DMS79 (cell line): Measurements from ENCODE around the gene TIMM10B.

Experiments
- DNase-seq: peaks from one replicate; lab custom pipeline; 2025; lab: John Stamatoyannopoulos, UW

The TIMM10B gene, protein sequence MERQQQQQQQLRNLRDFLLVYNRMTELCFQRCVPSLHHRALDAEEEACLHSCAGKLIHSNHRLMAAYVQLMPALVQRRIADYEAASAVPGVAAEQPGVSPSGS

DNA sequence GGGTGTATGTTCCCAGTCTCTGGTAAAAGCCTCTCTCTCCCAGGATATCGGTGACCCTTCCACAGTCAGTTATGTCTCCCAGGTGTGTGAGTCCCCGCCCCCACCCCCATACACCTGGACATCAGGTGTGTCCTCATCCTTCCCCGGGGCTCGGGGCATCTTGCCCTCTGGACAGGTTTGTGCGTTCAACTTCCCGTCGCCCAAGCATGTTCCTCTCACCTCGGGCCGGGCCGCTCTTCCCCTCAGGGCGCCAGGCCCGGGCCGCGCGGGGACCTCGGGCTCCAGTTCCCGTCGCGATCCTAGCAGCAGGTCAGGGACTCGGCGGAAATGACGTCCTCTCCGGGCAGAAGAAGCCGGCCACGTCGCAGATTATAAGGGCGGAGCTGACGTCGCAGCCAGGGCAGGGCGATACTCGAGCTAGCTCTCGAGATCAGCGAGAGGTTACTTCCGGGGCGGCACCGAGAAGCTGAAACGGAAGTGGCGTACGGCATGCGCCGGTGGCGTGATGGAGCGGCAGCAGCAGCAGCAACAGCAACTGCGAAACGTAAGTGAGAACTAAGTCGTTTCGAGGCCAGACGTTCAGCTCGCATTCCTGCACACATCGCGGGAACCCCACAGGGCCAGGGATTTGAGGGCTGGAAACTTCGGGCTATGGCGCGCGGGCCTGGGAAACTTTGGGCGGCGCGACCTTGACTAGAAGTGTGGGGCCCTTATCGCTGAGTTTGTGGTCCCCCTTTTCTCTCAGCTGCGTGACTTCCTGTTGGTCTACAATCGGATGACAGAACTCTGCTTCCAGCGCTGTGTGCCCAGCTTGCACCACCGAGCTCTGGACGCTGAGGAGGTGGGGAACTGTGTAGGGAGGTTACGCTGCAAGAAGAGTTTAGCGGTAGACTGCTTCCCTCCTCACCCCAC is at the start of gene TIMM10B, which contains the start of gene ARFIP2:
TIMM10B (plus strand) TSS at position 490 of the 912 bp plus-strand sequence; CDS start at position 506, 16 bp downstream.
ARFIP2 (minus strand) TSS at position 320 of the 912 bp plus-strand sequence. CDS start 910 bp downstream, outside the sequence.
- DNase-seq = peak; percentile 94

DNA sequence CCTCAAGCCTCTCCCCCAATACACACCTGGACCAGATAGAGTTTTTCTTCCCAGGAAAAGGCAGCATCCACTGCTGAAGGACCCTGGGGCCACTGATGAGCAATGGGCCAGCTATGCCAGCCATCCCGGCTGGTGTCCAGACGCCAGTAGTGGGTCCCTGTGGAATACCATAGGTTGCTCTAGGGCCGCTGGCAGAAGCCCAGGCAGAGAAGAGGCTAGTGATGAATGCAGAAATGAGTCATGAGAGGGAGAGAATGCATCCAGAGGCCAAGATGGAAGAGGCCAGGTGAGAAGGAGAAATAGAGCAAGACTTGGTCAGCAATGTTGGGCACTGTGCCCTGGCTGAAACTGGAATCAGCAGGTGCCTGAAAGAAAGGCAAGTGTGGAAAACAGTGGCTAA is 49.4 kb upstream of the TIMM10B start:
- no peak for DNase-seq

DNA sequence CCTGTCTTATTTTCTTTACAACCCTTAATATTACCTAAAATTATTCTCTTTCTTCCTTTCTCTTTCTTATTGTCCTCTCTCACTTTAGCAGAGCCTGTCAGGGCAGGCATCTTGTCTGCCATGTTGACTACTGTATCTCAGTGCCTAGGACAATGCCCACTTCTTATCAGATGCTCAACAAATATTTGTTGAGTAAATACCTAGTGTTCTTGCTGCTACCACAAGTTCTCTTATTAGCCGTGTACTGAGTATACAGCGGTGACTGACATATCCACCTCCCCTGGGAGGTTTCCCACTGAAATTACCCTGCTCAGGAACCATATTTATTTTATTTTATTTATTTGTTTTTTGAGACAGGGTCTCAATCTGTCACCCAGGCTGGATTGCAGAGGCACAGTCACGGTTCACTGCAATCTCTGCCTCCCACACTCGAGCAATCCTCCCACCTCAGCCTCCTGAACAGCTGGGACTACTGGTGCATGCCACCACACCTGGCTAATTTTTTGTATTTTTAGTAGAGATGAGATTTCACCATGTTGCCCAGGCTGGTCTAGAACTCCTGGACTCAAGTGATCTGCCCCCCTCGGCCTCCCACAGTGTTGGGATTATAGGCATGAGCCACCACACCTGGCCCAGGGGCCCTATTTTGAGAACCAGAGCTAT is 47.2 kb upstream of the TIMM10B start:
- no peak for DNase-seq

DNA sequence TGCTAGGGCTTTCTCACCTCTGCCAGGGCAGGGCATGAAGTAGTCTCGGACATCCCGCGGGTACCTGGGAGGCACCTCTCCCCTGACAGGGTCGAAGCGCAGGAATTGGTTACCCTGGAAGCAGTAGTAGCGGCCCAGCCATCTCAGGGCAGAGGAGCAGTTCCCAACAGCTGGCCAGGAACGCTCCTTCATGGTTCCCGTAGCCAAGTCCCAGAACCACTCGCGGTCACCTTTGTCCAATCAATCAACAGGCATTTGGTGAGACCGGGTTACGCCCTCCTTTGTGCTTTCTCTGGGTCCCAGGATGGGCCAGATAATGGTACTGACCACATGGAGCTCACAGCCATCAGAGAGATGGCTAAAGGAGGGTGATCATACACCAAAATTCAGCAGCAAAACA is 43.9 kb upstream of the TIMM10B start:
- DNase-seq = no peak

DNA sequence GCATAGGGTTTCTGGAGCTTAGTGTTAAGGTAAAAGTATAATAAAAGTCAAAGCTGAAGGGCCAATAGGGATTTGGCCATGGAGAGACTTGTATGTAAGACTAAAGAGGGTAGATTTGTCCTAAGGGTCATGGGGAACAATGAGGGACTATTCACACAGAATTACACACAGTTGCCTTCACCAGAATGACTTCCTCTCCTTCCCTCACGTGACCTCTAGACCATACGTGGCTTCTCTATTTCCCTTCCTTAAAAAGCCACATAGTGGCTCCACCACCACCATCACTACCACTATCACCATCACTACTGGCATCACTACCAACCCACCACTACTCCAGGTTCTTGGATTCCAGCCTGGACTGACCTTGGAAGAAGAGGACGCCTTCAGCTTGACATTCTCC is 43.3 kb upstream of the TIMM10B start:
- no peak for DNase-seq

DNA sequence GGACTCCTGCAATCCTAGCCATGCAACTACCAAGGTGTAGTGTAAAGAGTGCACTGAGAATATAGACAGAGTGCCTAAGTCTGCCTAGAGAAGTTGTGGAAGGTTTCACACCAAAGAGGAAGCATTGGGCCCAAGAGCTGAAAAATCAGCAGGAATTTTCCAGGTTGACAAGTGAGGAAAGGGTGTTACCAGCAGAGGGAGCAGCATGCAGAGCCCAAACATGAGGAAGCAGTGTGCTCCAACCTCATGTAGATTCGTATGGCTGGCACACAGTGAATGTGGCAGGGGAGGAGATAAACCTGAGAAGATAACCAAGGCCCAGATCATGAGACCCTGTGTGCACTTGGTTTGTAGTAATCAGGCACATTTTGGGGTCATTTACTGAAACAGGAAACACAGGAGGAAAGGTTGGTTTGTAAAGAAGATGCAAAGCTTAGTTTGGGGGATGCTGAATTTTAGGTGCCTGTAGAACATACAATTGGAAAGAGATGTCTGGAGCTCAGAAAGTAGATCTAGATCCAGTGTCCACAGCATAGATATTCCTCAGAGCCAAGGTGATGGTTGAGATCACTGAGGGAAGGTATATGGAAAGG is 42.2 kb upstream of the TIMM10B start:
- no peak for DNase-seq

DNA sequence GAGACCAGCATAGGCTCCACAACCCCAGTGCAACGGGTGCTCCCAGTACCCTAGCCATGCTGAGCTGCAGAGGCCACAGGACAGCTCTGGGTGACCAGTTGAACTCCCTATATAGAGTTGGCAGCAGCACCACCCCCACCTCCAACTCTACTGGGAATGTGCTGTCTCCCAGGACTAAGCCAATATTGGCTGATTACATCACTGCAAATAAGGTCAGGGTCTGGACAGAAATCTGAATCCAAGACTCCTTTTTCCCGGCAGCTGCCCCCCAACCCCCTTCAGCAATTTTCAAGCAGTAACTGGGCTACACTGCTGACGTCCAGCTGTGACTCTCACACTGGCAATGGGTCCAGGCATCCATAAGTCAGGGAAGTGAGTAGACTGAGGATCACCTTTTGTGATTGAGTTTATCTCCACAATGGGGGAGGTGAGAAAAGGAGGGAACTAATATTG is 40.4 kb upstream of the TIMM10B start, which contains the start of gene HPX:
HPX (minus strand) TSS at position 82 of the 453 bp plus-strand sequence; CDS start at position 58, 24 bp downstream.
- DNase-seq = no peak

DNA sequence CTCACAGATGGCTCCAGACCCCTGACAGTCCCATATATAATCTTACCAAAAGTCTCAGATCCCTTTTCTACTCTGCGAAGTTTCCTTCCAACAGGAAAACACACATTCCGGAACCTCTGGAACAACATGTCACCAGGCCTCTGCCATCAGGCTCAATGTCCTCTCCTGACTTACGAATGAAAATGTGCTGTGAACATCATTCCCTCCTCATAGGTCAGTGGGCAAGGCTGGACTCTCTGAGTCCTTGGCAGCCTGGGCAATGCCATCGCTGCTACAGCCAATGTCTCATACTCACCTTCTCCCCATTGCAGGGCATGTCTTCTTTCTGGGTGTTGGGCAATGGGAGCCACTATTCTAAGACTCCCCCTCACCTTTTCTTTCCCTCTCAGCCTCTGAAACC is 38.9 kb upstream of the TIMM10B start:
- DNase-seq = no peak

DNA sequence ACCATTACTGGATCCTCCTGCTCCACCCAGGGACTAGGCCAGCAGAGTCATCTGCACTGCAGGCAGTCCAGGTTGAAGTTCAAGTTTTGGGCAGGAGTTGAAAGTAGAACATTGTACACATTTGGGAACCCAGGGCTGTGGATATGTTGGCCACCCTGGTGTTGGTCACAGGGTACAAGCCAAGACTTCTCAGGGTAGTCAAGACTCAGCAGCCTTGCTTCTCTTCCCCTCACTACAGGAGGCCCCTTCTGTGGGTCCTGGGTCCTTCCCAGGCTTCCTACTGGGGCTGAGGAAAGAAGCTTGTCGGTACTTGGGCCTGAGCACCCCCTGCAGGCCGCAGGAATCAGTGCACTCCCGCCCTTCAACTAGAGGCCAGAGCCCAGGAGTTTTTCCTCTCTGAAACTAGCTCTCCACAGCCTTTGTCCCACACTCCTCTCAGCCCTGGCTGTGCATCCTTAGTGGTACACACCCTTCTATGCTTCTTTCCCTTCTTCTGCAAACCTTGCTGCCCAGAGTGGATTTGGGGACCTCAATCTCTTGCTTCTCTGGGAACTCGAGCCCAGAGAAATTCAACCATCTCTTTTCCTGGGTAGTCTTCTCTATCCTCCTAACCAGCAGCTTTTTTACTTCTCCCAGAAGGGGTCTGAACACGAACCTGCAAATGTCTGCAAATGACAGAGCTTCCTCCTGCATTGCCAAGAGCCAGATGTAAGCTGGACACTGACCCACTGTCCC is 37.9 kb upstream of the TIMM10B start:
- DNase-seq = no peak

DNA sequence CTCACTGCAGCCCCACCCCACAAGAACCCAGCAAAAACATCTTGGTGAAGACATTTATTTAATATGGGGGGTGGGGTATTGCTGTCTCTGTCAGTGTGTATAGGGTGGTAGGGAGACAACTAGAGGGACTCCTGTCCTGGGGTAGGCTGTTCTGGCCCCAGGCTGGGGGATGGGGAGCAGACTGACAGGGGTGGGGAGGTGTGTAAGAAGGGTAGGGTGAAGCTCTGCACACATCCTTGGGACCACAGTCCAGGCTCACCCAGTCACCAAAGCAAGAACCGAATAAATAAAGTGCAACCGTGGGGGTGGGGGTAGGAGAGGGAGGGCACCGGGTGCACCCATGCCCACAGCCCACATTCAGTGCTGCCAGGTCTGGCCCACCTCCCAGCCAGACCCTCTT is 32.7 kb upstream of the TIMM10B start:
- no peak for DNase-seq

DNA sequence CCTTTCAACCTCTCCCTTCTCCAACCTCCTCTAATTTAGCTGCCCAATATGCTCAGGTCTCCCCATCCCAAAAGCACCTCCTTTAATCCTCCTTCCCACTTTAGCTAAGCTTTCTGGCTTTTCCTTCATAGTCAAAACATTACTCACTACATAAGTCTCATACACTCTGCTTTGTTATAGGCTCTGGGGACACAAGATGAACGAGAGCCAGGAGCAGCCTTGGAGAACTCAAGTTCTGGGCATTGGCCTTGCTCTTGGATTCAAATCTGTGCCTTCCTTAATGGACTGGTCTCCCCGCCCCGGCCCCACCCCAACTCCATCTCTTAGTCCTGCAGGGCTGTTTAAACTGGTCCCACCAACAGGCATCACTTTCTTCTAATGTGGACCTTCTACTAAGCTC is 29.1 kb upstream of the TIMM10B start:
- no peak for DNase-seq

DNA sequence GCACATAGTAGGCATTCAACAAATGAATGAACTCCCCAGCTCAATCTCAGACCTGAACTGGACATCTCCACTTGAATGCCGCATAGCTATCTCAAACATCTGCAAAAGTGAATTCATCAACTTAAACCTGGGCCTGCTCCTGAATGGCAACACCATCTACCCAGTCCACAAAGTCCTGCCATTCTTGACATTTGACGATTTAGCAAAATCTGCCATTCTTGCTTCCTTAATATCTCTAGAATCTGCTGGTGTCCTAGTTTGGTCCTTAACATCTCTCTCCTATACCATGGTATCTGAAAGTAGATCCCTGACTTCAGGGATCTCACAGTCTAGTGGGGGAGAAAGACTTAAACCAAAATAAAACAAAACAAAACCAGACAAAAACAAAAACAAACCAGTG is 28.1 kb upstream of the TIMM10B start:
- no peak for DNase-seq

DNA sequence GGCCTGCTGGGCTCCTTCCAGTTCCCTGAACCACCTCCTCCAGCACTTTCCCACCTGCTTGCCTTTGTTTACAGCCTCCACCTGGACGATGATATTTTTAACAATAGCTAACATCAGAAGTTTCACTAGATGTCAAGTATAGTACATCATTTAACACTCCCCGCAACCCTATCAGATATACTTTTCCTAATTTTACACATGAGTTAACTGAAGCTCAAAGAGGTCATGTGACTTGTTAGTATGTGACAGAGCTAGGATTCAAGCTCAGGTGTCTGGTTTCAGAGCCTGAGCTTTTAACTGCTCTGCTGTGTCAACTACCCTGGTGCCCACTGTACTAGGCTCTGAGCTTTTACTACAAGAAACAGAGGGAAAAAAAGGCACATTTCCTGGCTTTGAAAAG is 26.2 kb upstream of the TIMM10B start:
- DNase-seq = no peak

DNA sequence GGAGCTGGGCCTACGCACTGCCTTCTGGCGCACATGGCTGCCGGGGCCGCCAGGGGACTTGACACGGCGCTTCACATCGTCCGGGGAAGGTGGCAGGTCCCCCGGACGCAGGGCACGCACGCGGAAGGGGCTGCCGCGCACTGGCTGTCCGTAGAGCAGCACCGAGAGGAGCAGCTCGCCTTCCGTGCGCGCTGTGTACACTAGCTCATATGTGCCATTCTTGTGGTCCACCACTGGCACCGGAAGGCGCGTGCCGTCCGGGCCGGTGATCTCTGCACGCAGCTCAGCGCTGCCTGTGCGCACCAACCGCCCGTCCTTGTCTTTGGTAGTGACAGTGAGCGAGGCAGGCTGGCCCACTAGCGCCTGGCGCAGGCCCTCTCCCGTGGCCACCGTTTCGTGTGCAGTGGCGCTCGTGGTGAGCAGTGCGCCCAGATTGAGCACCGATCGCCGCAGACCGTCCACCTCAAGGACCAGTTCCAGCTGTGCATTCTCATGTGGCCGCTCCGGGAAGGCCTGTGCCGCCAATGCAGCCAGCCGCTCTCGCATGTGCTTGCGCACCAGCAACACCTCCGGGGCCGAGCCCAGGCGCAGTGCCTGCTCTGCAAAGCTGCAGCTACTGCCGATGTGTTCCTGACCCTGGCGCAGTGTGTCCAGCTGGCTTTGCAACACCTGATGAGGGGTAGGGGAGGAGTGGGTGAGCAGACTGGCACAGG is 24.8 kb upstream of the TIMM10B start:
- no peak for DNase-seq

DNA sequence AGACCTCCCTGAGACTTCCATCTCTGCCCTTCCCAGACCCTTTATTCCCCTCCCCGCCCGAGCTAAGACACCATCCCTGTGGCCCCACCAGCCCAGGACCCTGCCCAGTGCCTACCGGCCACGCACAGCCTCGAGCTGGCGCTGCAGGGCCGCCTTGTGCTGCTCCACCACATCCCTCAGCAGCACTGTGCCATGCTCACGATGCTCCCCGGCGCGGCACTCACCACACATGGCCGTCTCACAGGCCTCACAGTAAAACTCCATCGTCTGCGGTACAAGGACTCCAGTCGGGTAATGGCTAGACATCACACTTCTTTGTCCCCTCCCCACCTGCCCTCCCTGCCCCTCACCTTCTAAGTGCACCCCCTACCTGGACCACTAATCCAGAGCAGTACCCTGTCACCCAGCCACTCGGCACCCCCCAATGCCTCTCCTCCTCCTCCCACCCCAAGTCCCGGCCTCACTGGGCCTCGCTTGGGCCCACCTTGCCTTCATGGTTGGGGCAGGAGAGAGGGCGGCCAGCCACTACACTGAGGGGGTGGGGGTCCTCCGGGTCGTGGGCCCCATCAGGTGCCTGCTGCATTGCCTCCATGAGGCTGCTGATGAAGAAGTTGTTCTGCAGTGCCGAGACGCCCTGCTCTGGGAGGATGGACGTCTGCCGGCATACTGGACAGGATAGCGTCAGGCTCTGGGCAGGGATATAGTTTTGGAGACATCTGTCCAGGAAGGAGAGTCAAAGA is 23.6 kb upstream of the TIMM10B start:
- no peak for DNase-seq

DNA sequence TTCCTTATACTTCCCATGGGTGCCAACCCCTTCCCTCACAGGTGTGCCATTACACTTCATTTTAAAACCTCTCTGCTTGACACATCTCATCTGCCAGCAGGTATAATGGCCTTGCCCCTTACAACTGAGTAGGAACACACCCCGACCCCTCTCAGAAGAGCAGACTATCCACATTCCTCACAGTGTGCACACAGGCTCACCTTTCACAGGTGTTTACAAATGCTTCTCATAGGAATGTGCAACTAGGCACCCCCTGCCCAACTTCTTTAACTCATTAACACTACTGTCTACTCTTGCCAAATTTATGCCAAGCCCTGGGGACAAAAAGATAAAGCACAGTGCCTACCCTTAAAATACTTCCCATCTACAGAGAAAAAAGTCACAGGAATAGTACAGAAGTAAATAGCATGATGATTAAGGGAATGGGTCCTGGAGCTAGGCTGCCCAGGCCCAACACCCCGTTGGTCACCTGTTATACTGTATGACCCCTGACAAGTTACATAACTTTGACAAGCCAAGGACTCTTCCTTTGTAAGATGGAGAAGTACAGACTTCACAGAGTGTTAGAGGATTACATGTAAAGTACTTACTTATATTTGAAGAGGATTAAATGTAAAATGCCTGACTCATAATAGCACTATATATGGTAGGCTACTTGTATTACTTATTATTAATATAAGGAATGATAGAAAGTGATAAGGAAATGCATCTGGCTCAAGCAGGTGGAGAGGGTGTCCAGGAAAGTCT is 22.8 kb upstream of the TIMM10B start:
- DNase-seq = no peak

DNA sequence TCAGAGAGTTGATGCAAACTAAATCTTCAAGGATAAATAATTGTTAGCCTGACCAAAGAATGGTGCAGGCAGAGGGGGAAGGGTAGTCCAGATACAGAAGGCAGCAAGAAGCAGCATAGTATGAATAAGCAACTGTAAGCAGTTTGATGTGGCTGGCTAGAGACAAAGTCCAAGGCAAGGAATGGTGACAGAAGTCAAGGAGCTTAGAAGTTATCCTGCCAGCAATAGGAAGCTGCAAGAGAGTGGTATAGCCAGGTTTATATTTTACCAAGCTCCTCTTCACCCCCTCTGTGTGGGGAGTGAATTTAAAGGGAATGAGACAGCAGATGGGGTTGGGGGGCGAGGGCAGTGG is 22.2 kb upstream of the TIMM10B start:
- DNase-seq = no peak

DNA sequence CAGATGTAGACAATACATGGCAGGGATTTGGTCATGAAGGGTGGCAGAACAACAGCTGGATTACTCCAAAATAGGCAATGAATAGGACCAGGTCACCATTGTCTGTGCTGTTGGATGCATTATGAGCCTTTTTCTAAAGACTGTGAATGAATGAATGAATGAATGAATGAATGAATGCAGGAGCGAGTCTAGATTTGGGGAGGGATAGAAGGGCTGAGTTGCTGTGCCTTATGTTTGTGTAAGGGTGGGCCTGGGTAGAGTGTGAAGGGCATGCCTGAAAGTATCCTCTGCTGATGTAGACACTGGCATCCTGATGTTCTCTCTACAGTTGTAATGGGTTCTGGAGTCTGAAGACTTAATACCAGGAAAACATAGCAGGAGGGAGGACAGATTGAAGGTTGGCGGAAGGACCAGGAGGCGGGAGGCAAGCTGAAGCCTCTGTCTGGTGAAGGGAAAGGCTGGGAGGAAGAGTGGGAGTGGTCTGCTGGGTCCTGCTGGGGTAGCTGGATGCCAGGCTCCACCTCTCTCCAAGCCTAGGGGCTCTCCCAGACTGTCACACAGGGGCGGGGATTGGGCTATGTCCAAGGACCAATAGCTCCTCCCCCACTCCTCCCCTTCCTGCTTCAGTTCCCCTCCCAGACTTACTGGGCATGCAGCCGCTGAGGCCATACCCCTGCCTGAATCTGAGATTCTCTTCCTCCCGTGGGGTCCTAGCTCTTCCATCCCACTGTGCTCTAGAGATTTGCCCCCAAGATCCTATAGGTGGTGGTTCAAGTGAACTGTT is 12.4 kb upstream of the TIMM10B start:
- no peak for DNase-seq

DNA sequence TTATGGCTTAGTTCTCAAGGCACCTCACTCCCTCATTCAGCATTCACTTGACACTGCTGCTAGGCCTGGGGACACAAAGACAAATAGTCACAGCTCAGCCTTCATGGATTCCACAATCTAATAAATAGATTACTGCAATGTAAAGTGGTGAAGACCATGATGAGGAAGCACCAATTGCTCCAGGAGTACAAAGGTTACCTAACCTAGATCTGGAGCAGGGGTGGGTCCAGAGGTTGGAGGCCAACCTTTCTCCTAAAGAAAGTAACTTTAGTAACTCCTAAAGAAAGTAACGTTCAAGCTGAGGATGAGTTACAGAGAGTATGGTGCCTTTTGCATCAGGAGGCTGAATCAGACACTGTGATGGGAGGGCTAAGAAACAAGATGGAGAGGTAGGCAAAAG is 11.7 kb upstream of the TIMM10B start:
- DNase-seq = no peak
